Heart right ventricle (tissue), 16 donors: ENCODE measurements around the gene C1QTNF6. TPM values are rescaled to one million over a fixed set of nuclear protein-coding genes. Genes with fewer than 3 reads are reported as not detected.

Experiments
- ATAC-seq, 8 donors: fragments of 200-7000 bp; cut with Tn5 transposase; one replicate each; pipeline ENCODE4 v1.9.1; 2020; ENCODE audit warnings: mild to moderate bottlenecking in 8 of 8, moderate library complexity in 8 of 8, moderate number of reproducible peaks in 1 of 8
- DNase-seq, 2 donors: peaks; one replicate each; pipeline ENCODE4 v3.0.0-alpha.2; 2020
- H3K27ac ChIP-seq, 10 donors: fragments of 200-600 bp; sonication (generic) in 2 of 10; one replicate each; pipeline versions ENCODE4 v1.5.0 to v1.8.0; 2020 to 2022; ENCODE audit warnings: mild to moderate bottlenecking in 3 of 10
- H3K27me3 ChIP-seq, 7 donors: fragments of 200-600 bp; one replicate each; pipeline ENCODE4 v1.8.0; 2021 to 2022; ENCODE audit warnings: mild to moderate bottlenecking in 2 of 7
- H3K36me3 ChIP-seq, 9 donors: fragments of 200-600 bp; sonication (generic) in 1 of 9; one replicate each; pipeline versions ENCODE4 v1.5.0 to v1.8.0; 2020 to 2022; ENCODE audit warnings: mild to moderate bottlenecking in 2 of 9
- H3K4me1 ChIP-seq, 9 donors: fragments of 200-600 bp; sonication (generic) in 1 of 9; one replicate each; pipeline versions ENCODE4 v1.5.0 to v1.8.0; 2020 to 2022; ENCODE audit warnings: mild to moderate bottlenecking in 4 of 9
- H3K4me3 ChIP-seq, 10 donors: fragments of 200-600 bp; sonication (generic) in 2 of 10; one replicate each; pipeline versions ENCODE4 v1.5.0 to v1.8.0; 2020 to 2022; ENCODE audit warnings: mild to moderate bottlenecking in 7 of 10, moderate library complexity in 2 of 10
- H3K9me3 ChIP-seq, 11 donors: fragments of 200-600 bp in 10 of 11; sonication (generic) in 2 of 11; one replicate each; pipeline versions ENCODE4 v1.5.0 to v1.8.0; 2013 to 2022; ENCODE audit warnings: mild to moderate bottlenecking in 2 of 11, control low read depth in 1 of 11, moderate library complexity in 1 of 11
- CTCF ChIP-seq, 9 donors: fragments of 200-600 bp; sonication (generic) in 2 of 9; IDR thresholded peaks; one replicate each; pipeline versions ENCODE4 v1.5.0 to v1.8.0; 2021 to 2022; ENCODE audit warnings: antibody characterized with exemption in 9 of 9, mild to moderate bottlenecking in 5 of 9, moderate library complexity in 1 of 9
- WGBS, 2 donors: extraction: QIAGEN DNeasy Blood & Tissue Kit; methylation state at CpG; one replicate each; pipeline ENCODE4 v1.1.7; 2013; ENCODE audit warnings: inconsistent platforms in 1 of 2; 5-methylcytosine and 5-hydroxymethylcytosine counted together
- intact Hi-C, 10 donors: fragments of 100-400 bp; cut with DNase I; formaldehyde crosslinking; loops; one replicate each; pipeline versions ENCODE4 v1.11.1 to v1.14.2; 2022
- polyA plus RNA-seq, 2 donors: library from polyadenylated mRNA; stranded (reverse); fragments of 200-250 nt; gene quantifications; one replicate each; pipeline ENCODE4 v1.2.3, GENCODE V29; 2013
- total RNA-seq, 10 donors: library from RNA; stranded (reverse); fragmentation: NEBNext Ultra II Directional in 3 of 10; extraction: Animal tissue kit (Norgen Biotek cat#: 25700) in 3 of 10; gene quantifications; one replicate each; pipeline versions ENCODE4 v1.2.1 to v1.2.4, GENCODE V29; 2021 to 2023
- donor health status: Arrhythmogenic right ventricular cardiomyopathy.
- donor health status: ischemic (EF 13 %, LVEDD 7.1; RV severe dilation, severe dysfunction).
- donor health status: healthy with polysubstance abuse.
- donor health status: DM: no; HTN: yes; CAD: no.
- donor health status: DM: no; HTN: no; CAD: no.
- donor health status: ischemic (EF 25% LVEDD 6.9; RV normal size, moderate dysfunction).
- donor health status: ischemic (EF 25% LVEDD 5.7; RV mildly dilated, moderate dysfunction).
- donor health status: healthy.
- donor health status: DM: yes; HTN: yes; CAD: no.
- donor health status: Ischemic cardiomyopathy.
- donor health status: ischemic (EF 35%, LVEDD 5.7; RV mildly dilated, moderate dysfunction).
- donor health status: nonischemic (EF 11% LVEDD 7.7; RV severe dilation, severe dysfunction).
- donor health status: DM: yes; HTN: yes; CAD: no.
- donor health status: PGD.
- donor health status: ischemic (EF 29% LVEDD 5.4; RV normal size, mild dysfunction).
- donor health status: nonischemic (EF 23%, LVEDD 6.1; RV moderate dilation, normal function).

The C1QTNF6 gene
- total and polyA plus RNA-seq, 12 donors: 0.51 to 6.4 (median 1.5) TPM

- no peaks in the 10 kb centered on the region for H3K9me3 ChIP-seq
- H3K4me3 ChIP-seq: no peak overlapping the region
- H3K27me3 ChIP-seq: peaks cover 0 to 23% (median 5%) of the 10 kb centered on the region in 7 donors
- no peak for DNase-seq
- 80 to 81% methylated on average over 12 of the region's 12 CpGs for WGBS, 2 donors
- no peak overlapping the region for H3K27ac ChIP-seq
- H3K36me3 ChIP-seq: peaks cover 0 to 7% (median 0%) of the 10 kb centered on the region in 9 donors
- H3K4me1 ChIP-seq: no peaks in the 10 kb centered on the region
- no peak for TF ChIP-seq CTCF (IDR thresholded peaks at IDR 0.05)
- no peak for ATAC-seq
- intact Hi-C loops: no loop called here
Observed at GRCh38 chr22:37135023-37135422, 53.0 kb downstream of the C1QTNF6 start.

GRCh38 chr22:37133304-37134018 is 54.6 kb downstream of the C1QTNF6 start:
- peaks cover 0 to 7% (median 0%) of the 10 kb centered on the region in 9 donors for H3K36me3 ChIP-seq
- WGBS, 2 donors: 60 to 66% methylated on average over 16 of the region's 16 CpGs
- H3K4me3 ChIP-seq: no peak overlapping the region
- DNase-seq (no peak), ATAC-seq (no peak)
- intact Hi-C loops: no loop called here
- no peaks in the 10 kb centered on the region for H3K4me1 ChIP-seq
- H3K27ac ChIP-seq: no peak overlapping the region
- peaks cover 0 to 32% (median 5%) of the 10 kb centered on the region in 7 donors for H3K27me3 ChIP-seq
- TF ChIP-seq CTCF (IDR thresholded peaks at IDR 0.05): no peak
- H3K9me3 ChIP-seq: no peaks in the 10 kb centered on the region

- intact Hi-C loops: no loop called here
- H3K9me3 ChIP-seq: no peaks in the 10 kb centered on the region
- ATAC-seq (no peak), DNase-seq (no peak)
- peaks cover 0 to 7% (median 0%) of the 10 kb centered on the region in 9 donors for H3K36me3 ChIP-seq
- H3K4me1 ChIP-seq: no peaks in the 10 kb centered on the region
- H3K27me3 ChIP-seq: peaks cover 0 to 39% (median 9%) of the 10 kb centered on the region in 7 donors
- no peak overlapping the region for H3K27ac ChIP-seq
- no peak overlapping the region for H3K4me3 ChIP-seq
- TF ChIP-seq CTCF (IDR thresholded peaks at IDR 0.05): no peak
- WGBS, 2 donors: 89% methylated on average over 7 of the region's 7 CpGs
Observed at GRCh38 chr22:37132773-37133172, 55.3 kb downstream of the C1QTNF6 start.

Other genes with a start within 250 kb of the C1QTNF6 start
- gene TST, start 168.8 kb downstream of the C1QTNF6 start, total RNA-seq: 10 to 100 TPM; 34.1 to 87.4 (median 44.5) TPM
- 10 to 100 TPM; 72.5 to 74.8 TPM for gene TST, start 168.8 kb downstream of the C1QTNF6 start, polyA plus RNA-seq
- gene MPST, start 168.5 kb downstream of the C1QTNF6 start, total RNA-seq: 10 to 100 TPM; 27.1 to 81.2 (median 42.0) TPM
- 100 to 1,000 TPM; 160 to 192 TPM for gene MPST, start 168.5 kb downstream of the C1QTNF6 start, polyA plus RNA-seq
- gene KCTD17, start 136.5 kb downstream of the C1QTNF6 start, total RNA-seq: 10 to 100 TPM in 7 of 10 donors, 1 to 10 TPM in 3; 6.9 to 49.2 (median 13.8) TPM
- gene KCTD17, start 136.5 kb downstream of the C1QTNF6 start, polyA plus RNA-seq: 10 to 100 TPM; 17.6 to 17.8 TPM
- not detected for gene TMPRSS6, start 78.5 kb downstream of the C1QTNF6 start, total RNA-seq
- not detected for gene TMPRSS6, start 78.5 kb downstream of the C1QTNF6 start, polyA plus RNA-seq
- 10 to 100 TPM in 1 of 10 donors, 1 to 10 TPM in 3, under 1 TPM in 6; 0.19 to 10.3 (median 0.75) TPM for gene IL2RB, start 38.3 kb downstream of the C1QTNF6 start, total RNA-seq
- gene IL2RB, start 38.3 kb downstream of the C1QTNF6 start, polyA plus RNA-seq: under 1 TPM; 0.16 to 0.22 TPM
- not detected for gene SSTR3, start 24.2 kb upstream of the C1QTNF6 start, total RNA-seq
- not detected for gene SSTR3, start 24.2 kb upstream of the C1QTNF6 start, polyA plus RNA-seq
- 10 to 100 TPM in 1 of 10 donors, 1 to 10 TPM in 9; 1.1 to 37.1 (median 3.5) TPM for gene RAC2, start 56.0 kb upstream of the C1QTNF6 start, total RNA-seq
- gene RAC2, start 56.0 kb upstream of the C1QTNF6 start, polyA plus RNA-seq: 1 to 10 TPM; 1.4 to 5.0 TPM
- gene CYTH4, start 94.3 kb upstream of the C1QTNF6 start, total RNA-seq: 10 to 100 TPM in 1 of 10 donors, 1 to 10 TPM in 9; 1.8 to 29.3 (median 4.8) TPM
- gene CYTH4, start 94.3 kb upstream of the C1QTNF6 start, polyA plus RNA-seq: 1 to 10 TPM; 2.1 to 4.0 TPM
- under 1 TPM in 6 of 10 donors, not detected in 4; 0.04 to 0.21 (median 0.05) TPM for gene ELFN2, start 239.2 kb upstream of the C1QTNF6 start, total RNA-seq
- under 1 TPM; under 0.01 to 0.01 TPM for gene ELFN2, start 239.2 kb upstream of the C1QTNF6 start, polyA plus RNA-seq